IMR-90 (cell line): ENCODE results near the gene EHBP1L1.

Experiments
- CEBPB ChIP-seq: IDR thresholded peaks from 2 replicates; pipeline ENCODE4 v1.6.1; 2012; ENCODE audit warnings: low read depth, low read length, improper control_type of control experiment
- CHD1 ChIP-seq: IDR thresholded peaks from 2 replicates; pipeline ENCODE4 v1.6.1; 2012; ENCODE audit warnings: low read depth, low read length, improper control_type of control experiment
- CTCF ChIP-seq: conservative IDR thresholded peaks from 2 replicates; pipeline ENCODE4 v1.5.1; 2012; ENCODE audit warnings: mild to moderate bottlenecking, low read depth, low read length, improper control_type of control experiment
- ELK1 ChIP-seq: fragments of 150-350 bp; IDR thresholded peaks from 2 replicates; pipeline ENCODE4 v1.6.1; 2016; ENCODE audit warnings: low read depth, mild to moderate bottlenecking, low read length, moderate library complexity, borderline replicate concordance
- MAZ ChIP-seq: IDR thresholded peaks from 2 replicates; pipeline ENCODE4 v1.6.1; 2012; ENCODE audit warnings: low read depth, mild to moderate bottlenecking, low read length, improper control_type of control experiment, moderate library complexity, borderline replicate concordance
- MXI1 ChIP-seq: IDR thresholded peaks from 2 replicates; pipeline ENCODE4 v1.6.1; 2012; ENCODE audit warnings: low read depth, mild to moderate bottlenecking, low read length, moderate library complexity, borderline replicate concordance
- POLR2A ChIP-seq: IDR thresholded peaks from 2 replicates; pipeline ENCODE4 v1.6.1; 2012; ENCODE audit warnings: mild to moderate bottlenecking, low read depth, low read length
- RAD21 ChIP-seq: IDR thresholded peaks from 2 replicates; pipeline ENCODE4 v1.6.1; 2012; ENCODE audit warnings: low read length, improper control_type of control experiment

GRCh38 chr11:65630215-65630614, 54.4 kb downstream of the EHBP1L1 start:
- TF ChIP-seq CTCF (no peak), POLR2A (no peak), MAZ (no peak), CHD1 (no peak), CEBPB (no peak), MXI1 (no peak), RAD21 (no peak), ELK1 (no peak)
